ENCODE data around the gene PUM2. TPM values are rescaled to one million over a fixed set of nuclear protein-coding genes. Genes with fewer than 3 reads are reported as not detected.

Gene PUM2
- total RNA-seq, 1 experiment from 2014 or later: 105 TPM

DNA sequence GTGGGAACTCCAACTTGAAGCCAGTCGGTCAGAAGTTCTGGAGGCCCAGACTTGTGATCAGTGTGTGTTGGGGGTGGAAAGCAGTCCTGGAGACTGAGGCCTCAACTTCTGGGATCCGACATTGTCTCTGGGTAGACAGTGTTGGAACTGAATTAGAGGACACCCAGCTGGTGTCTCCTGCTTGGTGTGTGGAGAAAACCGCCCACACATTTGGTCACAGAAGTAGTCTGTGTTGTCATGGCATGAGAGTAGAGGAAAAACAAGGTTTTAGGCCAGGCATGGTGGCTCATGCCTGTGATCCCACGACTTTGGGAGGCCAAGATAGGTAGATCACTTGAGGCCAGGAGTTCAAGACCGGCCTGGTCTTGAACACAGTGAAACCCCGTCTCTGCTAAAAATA, 51.5 kb downstream of the PUM2 start:
- Histone ChIP-seq H3K27me3 (ENCODE audit: insufficient read depth, low read length) (no peaks in the 10 kb centered on the region), H3K4me1 (ENCODE audit: control insufficient read depth in 1 of 2, insufficient read depth in 2 of 2, low read length in 2 of 2) (peaks cover 0 to 4% of the 10 kb centered on the region in 2 experiments; a peak in 1 of 4 replicates), H3K4me3 (replicated peaks in 1 of 2; ENCODE audit: low read depth in 1 of 2, low read length in 2 of 2) (no peak overlapping the region), H3K4me2 (ENCODE audit: low read length) (no peak overlapping the region), H3K27ac (ENCODE audit: low read depth, low read length) (no peak overlapping the region), H4K20me1 (ENCODE audit: insufficient read depth) (peaks cover 18% of the 10 kb centered on the region), H3K9me2 (ENCODE audit: insufficient read depth) (no peaks in the 10 kb centered on the region), H3K9me3 (ENCODE audit: control insufficient read depth in 1 of 2, insufficient read depth in 1 of 2, low read depth in 1 of 2, low read length in 2 of 2) (no peaks in the 10 kb centered on the region), H2AFZ (ENCODE audit: low read depth, low read length, poor library complexity, severe bottlenecking) (no peak overlapping the region), H3K9ac (ENCODE audit: low read length) (no peak overlapping the region), H3K79me2 (ENCODE audit: insufficient read depth, low read length) (peaks cover 94% of the 10 kb centered on the region), H3K36me3 (ENCODE audit: control insufficient read depth in 1 of 2, insufficient read depth in 2 of 2, low read length in 2 of 2) (peaks cover 15 to 21% of the 10 kb centered on the region in 2 experiments)
- TF ChIP-seq SIN3A (IDR thresholded peaks at IDR 0.05; ENCODE audit: low read depth) (no peak), POLR2AphosphoS5 (IDR thresholded peaks at IDR 0.05; ENCODE audit: low read depth, low read length) (no peak), FOSL1 (IDR thresholded peaks at IDR 0.05; ENCODE audit: low read depth) (no peak), EZH2phosphoT487 (IDR thresholded peaks at IDR 0.05; ENCODE audit: borderline replicate concordance) (no peak), CEBPB (IDR thresholded peaks at IDR 0.05; ENCODE audit: low read depth) (no peak), CBX3 (IDR thresholded peaks at IDR 0.05; ENCODE audit: low read depth) (no peak), ELF1 (IDR thresholded peaks at IDR 0.05; ENCODE audit: borderline replicate concordance, low read depth) (no peak), POLR2A (IDR thresholded peaks at IDR 0.05; ENCODE audit: borderline replicate concordance, extremely low read depth, insufficient read depth, insufficient read length) (no peak)
- TF ChIP-seq, protein P1, sequence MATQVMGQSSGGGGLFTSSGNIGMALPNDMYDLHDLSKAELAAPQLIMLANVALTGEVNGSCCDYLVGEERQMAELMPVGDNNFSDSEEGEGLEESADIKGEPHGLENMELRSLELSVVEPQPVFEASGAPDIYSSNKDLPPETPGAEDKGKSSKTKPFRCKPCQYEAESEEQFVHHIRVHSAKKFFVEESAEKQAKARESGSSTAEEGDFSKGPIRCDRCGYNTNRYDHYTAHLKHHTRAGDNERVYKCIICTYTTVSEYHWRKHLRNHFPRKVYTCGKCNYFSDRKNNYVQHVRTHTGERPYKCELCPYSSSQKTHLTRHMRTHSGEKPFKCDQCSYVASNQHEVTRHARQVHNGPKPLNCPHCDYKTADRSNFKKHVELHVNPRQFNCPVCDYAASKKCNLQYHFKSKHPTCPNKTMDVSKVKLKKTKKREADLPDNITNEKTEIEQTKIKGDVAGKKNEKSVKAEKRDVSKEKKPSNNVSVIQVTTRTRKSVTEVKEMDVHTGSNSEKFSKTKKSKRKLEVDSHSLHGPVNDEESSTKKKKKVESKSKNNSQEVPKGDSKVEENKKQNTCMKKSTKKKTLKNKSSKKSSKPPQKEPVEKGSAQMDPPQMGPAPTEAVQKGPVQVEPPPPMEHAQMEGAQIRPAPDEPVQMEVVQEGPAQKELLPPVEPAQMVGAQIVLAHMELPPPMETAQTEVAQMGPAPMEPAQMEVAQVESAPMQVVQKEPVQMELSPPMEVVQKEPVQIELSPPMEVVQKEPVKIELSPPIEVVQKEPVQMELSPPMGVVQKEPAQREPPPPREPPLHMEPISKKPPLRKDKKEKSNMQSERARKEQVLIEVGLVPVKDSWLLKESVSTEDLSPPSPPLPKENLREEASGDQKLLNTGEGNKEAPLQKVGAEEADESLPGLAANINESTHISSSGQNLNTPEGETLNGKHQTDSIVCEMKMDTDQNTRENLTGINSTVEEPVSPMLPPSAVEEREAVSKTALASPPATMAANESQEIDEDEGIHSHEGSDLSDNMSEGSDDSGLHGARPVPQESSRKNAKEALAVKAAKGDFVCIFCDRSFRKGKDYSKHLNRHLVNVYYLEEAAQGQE (IDR thresholded peaks at IDR 0.05; ENCODE audit: low read depth): no peak
- TF ChIP-seq, protein P2, sequence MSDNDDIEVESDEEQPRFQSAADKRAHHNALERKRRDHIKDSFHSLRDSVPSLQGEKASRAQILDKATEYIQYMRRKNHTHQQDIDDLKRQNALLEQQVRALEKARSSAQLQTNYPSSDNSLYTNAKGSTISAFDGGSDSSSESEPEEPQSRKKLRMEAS (IDR thresholded peaks at IDR 0.05): no peak
- TF ChIP-seq, protein P3, sequence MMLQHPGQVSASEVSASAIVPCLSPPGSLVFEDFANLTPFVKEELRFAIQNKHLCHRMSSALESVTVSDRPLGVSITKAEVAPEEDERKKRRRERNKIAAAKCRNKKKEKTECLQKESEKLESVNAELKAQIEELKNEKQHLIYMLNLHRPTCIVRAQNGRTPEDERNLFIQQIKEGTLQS (IDR thresholded peaks at IDR 0.05): no peak
- no TSS peak for BruUV-seq (replicated peaks)
- ChIA-PET CTCF (no interaction called here), RAD21 (ENCODE audit: low non-redundant PET in 1 of 2, low total read pairs in 2 of 2, uncharacterized antibody in 2 of 2, unreplicated experiment in 2 of 2) (no interaction called here), POLR2A (no interaction called here)
- intact Hi-C loops (cut with micrococcal nuclease): no loop called here
- DNase-seq (ENCODE audit: low read depth, low spot score) (no peak), ATAC-seq (no peak)

All from HCT116 (cell line).